Measurements from ENCODE around the gene TMEM150B. TPM values are rescaled to one million over a fixed set of nuclear protein-coding genes. Genes with fewer than 3 reads are reported as not detected.

The TMEM150B gene
- total and polyA plus RNA-seq, 9 of the 15 experiments (the other 6 are each of a cell fraction or from before 2014, with no cell fraction given): 0.47 to 1.3 (median 0.74) TPM; not detected in 2

GRCh38 chr19:55279770-55280643, 45.1 kb downstream of the TMEM150B start, which contains the start of gene HSPBP1 (continued):
- TF ChIP-seq ZEB2 (IDR thresholded peaks at IDR 0.05): peak; percentile 85
- TF ChIP-seq GTF2F1 (IDR thresholded peaks at IDR 0.05; ENCODE audit: low read depth, low read length): no peak; the same call in 1 of the 2 replicates
- TF ChIP-seq ZNF511 (CRISPR knock-in tag; IDR thresholded peaks at IDR 0.05): 0 out of 2 replicates have a peak, but pooled peaks have one; percentile 27
- peak; percentile 91 for TF ChIP-seq SP1 (CRISPR knock-in tag; IDR thresholded peaks at IDR 0.05)
- peak; percentile 28; the same call in 1 of the 2 replicates for TF ChIP-seq ARID1B (IDR thresholded peaks at IDR 0.05)
- peak in 1 of 2 experiments; percentile 97; a peak in 2 of 4 replicates for TF ChIP-seq CSDE1 (IDR thresholded peaks at IDR 0.05)
- 0 out of 6 replicates have a peak, but pooled peaks of 1 of the 3 experiments have one; percentile 1 for TF ChIP-seq CTCF (IDR thresholded peaks at IDR 0.05 in 2 of 3, conservative IDR thresholded peaks at IDR 0.05 in 1 of 3; ENCODE audit: insufficient read depth in 2 of 3, low read depth in 1 of 3, low read length in 3 of 3)
- TF ChIP-seq HSF4 (CRISPR knock-in tag; IDR thresholded peaks at IDR 0.05; ENCODE audit: borderline replicate concordance): no peak
- TF ChIP-seq HBP1 (CRISPR knock-in tag; IDR thresholded peaks at IDR 0.05): peak; percentile 74; the same call in 1 of the 2 replicates
- peak; percentile 97 for TF ChIP-seq NR2C1 (IDR thresholded peaks at IDR 0.05)
- TF ChIP-seq NR2C1 (tag; IDR thresholded peaks at IDR 0.05): peak; percentile 98
- no peak for TF ChIP-seq CBX1 (IDR thresholded peaks at IDR 0.05; ENCODE audit: low read depth)
- TF ChIP-seq GABPA (tag; conservative IDR thresholded peaks at IDR 0.05; ENCODE audit: low read depth): peak; percentile 98
- TF ChIP-seq NELFE (IDR thresholded peaks at IDR 0.05; ENCODE audit: insufficient read depth, insufficient read length): no peak
- TF ChIP-seq KDM4B (IDR thresholded peaks at IDR 0.05; ENCODE audit: borderline replicate concordance in 2 of 2, low read depth in 1 of 2): peak in 1 of 2 experiments; percentile 86; a peak in 2 of 4 replicates
- TF ChIP-seq TEAD2 (tag; IDR thresholded peaks at IDR 0.05): no peak
- TF ChIP-seq SMAD2 (IDR thresholded peaks at IDR 0.05; ENCODE audit: low read depth, low read length): no peak
- peak; percentile 70 for TF ChIP-seq ELF2 (CRISPR knock-in tag; IDR thresholded peaks at IDR 0.05)
- TF ChIP-seq SNAPC5 (CRISPR knock-in tag; IDR thresholded peaks at IDR 0.05): no peak
- peak; percentile 78 for TF ChIP-seq RBFOX2 (IDR thresholded peaks at IDR 0.05; ENCODE audit: low read depth, low read length)
- peak; percentile 24 for TF ChIP-seq L3MBTL2 (IDR thresholded peaks at IDR 0.05)
- no peak for TF ChIP-seq ZNF695 (CRISPR knock-in tag; IDR thresholded peaks at IDR 0.05)
- no peak for TF ChIP-seq SRSF7 (optimal IDR thresholded peaks at IDR 0.05; ENCODE audit: low read depth, low read length)
- peak; percentile 60 for TF ChIP-seq E2F3 (CRISPR knock-in tag; IDR thresholded peaks at IDR 0.05)
- TF ChIP-seq KDM1A (IDR thresholded peaks at IDR 0.05): peak; percentile 18 to 73; a peak in 2 of 4 replicates
- no peak for TF ChIP-seq ZNF436 (CRISPR knock-in tag; IDR thresholded peaks at IDR 0.05)
- TF ChIP-seq TRIM28 (IDR thresholded peaks at IDR 0.05): peak; percentile 51; the same call in 1 of the 2 replicates

Measured in K562 (cell line).